Stomach (tissue), 9 donors: ENCODE measurements around the gene CTAGE4. TPM values are rescaled to one million over a fixed set of nuclear protein-coding genes. Genes with fewer than 3 reads are reported as not detected.
"Not testable (repeated sequence)": the region's sequence is repeated elsewhere in the genome, so short reads cannot be mapped to it uniquely, and the experiment has no call there.

Experiments used
- DNase-seq, 2 donors: peaks; one replicate each; pipeline versions ENCODE4 v3.0.0 to v3.0.0-alpha.2; 2013 to 2019
- H3K27ac ChIP-seq, 5 donors: fragments of 200-600 bp in 4 of 5; sonication (generic) in 4 of 5; one replicate each; pipeline ENCODE4 v1.5.1; 2013 to 2019; ENCODE audit warnings: mild to moderate bottlenecking in 1 of 5, moderate library complexity in 1 of 5
- H3K27me3 ChIP-seq, 3 donors: fragments of 200-600 bp; sonication (generic); one replicate each; pipeline ENCODE4 v1.5.1; 2017 to 2019; ENCODE audit warnings: mixed run types in 1 of 3
- H3K36me3 ChIP-seq, 4 donors: fragments of 200-600 bp; sonication (generic); 1 replicate in 3 of 4; 2 replicates in 1 of 4; pipeline ENCODE4 v1.5.1; 2016 to 2019
- H3K4me1 ChIP-seq, 4 donors: fragments of 200-600 bp; sonication (generic); one replicate each; pipeline ENCODE4 v1.5.1; 2016 to 2019
- H3K4me3 ChIP-seq, 4 donors: fragments of 200-600 bp; sonication (generic) in 3 of 4; one replicate each; pipeline ENCODE4 v1.5.1; 2016 to 2019; ENCODE audit warnings: mild to moderate bottlenecking in 1 of 4
- H3K9me3 ChIP-seq, 4 donors: fragments of 200-600 bp; sonication (generic); one replicate each; pipeline ENCODE4 v1.5.1; 2016 to 2019
- WGBS, 5 donors: extraction: QIAGEN DNeasy Blood & Tissue Kit in 3 of 5; methylation state at CpG; one replicate each; pipeline versions ENCODE4 v1.1.5 to v1.1.7; 2013 to 2018; 5-methylcytosine and 5-hydroxymethylcytosine counted together
- intact Hi-C: fragments of 100-400 bp; cut with DNase I; formaldehyde crosslinking; loops from one replicate; pipeline ENCODE4 v1.15.1; 2023; ENCODE audit warnings: low total_unique reads
- polyA plus RNA-seq, 3 donors: library from polyadenylated mRNA; stranded (reverse); fragments of 200-250 nt; gene quantifications; one replicate each; pipeline ENCODE4 v1.2.3, GENCODE V29; 2013
- total RNA-seq, 5 donors: library from RNA; depleted of rRNA; stranded (reverse); fragments of >200 nt; gene quantifications; one replicate each; pipeline versions ENCODE4 v1.1.0 to v1.2.3, GENCODE V29; 2014 to 2016
- donor health status: healthy with polysubstance abuse.
- donor health status: Bipolar disorder and iron deficiency.
- donor health status: healthy.

Gene CTAGE4
- total and polyA plus RNA-seq, 8 donors, result 1.4 to 36.5 (median 8.6) TPM

GRCh38 chr7:144217200-144217599, 33.9 kb downstream of the CTAGE4 start:
- DNase-seq, H3K9me3 ChIP-seq, H3K27me3 ChIP-seq, H3K4me3 ChIP-seq, H3K4me1 ChIP-seq, H3K27ac ChIP-seq, H3K36me3 ChIP-seq, intact Hi-C loops: not testable (repeated sequence)

GRCh38 chr7:144218581-144218980, 35.3 kb downstream of the CTAGE4 start:
- H3K36me3 ChIP-seq, H3K4me3 ChIP-seq, DNase-seq, H3K9me3 ChIP-seq, H3K4me1 ChIP-seq, H3K27me3 ChIP-seq, intact Hi-C loops, H3K27ac ChIP-seq: not testable (repeated sequence)
- WGBS, 5 donors, result 88 to 100% (median 96%) methylated on average over 1 of the region's 1 CpG

GRCh38 chr7:144219149-144219548, 35.9 kb downstream of the CTAGE4 start:
- H3K27ac ChIP-seq, H3K4me3 ChIP-seq, H3K4me1 ChIP-seq, H3K9me3 ChIP-seq, H3K36me3 ChIP-seq, intact Hi-C loops, DNase-seq, H3K27me3 ChIP-seq: not testable (repeated sequence)
- WGBS, 5 donors, result no CpG with 5 or more reads among the region's 4 CpGs

DNA sequence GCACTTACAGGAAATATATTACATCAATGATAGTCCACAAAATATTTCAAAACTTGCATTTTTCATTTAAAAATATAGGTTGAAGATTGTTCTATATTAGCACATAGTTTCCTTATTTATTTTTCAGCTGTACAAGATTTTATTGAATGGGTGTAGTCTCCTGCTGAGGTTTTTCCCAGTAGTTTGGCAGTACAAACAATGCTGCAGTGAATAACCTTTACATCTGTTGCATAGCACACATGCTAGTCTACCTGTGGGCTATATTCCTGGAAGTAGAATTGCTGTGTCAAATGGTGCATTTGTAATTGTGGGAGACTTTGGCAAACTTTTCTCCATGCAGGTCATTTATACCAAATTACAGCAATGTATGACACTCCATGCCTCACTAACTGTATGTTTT, 37.3 kb downstream of the CTAGE4 start:
- intact Hi-C loops, DNase-seq, H3K27me3 ChIP-seq, H3K4me3 ChIP-seq, H3K36me3 ChIP-seq, H3K4me1 ChIP-seq, H3K9me3 ChIP-seq, H3K27ac ChIP-seq: not testable (repeated sequence)

DNA sequence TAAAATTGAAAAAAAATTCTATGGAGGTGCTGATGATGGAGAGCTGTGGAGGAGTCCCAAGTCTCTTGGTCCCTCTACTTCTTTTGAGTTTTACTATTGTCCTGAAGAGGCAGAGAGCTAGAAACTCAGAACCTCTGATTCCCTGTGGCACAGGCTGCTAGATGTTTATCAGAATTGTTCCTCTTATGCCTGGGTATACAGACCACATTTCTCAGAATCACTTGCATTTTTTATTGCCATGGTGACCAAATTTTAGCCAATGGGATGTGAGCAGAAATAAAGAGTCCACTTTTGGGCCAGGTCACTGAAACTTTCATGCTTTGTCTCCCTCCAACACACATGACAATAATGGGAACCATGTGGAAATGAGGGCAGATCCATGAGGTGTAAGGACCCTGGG, 40.4 kb downstream of the CTAGE4 start:
- H3K9me3 ChIP-seq, intact Hi-C loops: not testable (repeated sequence)

DNA sequence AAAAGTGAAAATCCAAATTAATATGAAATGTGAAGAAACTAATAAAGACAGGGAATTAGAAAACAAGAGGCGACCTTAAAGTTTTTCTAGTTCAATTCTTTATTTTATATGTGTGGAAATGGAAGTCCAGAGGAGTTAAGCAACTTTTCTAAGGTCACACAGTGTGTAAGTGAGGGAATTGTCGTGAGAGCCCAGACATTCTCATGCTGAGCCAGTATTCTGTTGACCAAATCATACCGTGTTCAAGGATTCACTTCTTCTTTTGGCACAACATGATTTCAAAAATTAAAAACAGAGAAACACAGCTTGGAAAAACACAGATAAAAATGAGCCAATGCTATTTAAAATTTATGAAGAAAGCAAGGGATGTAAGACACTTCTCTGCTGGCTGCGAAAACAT, 43.6 kb downstream of the CTAGE4 start:
- H3K4me1 ChIP-seq, H3K27me3 ChIP-seq, H3K27ac ChIP-seq, intact Hi-C loops, H3K4me3 ChIP-seq, H3K9me3 ChIP-seq, DNase-seq, H3K36me3 ChIP-seq: not testable (repeated sequence)
- WGBS, 5 donors, result 74 to 92% (median 83%) methylated on average over 3 of the region's 4 CpGs

More for the DNA sequence above, 40.4 kb downstream of the CTAGE4 start:
- not testable (repeated sequence) for DNase-seq, H3K27ac ChIP-seq, H3K4me1 ChIP-seq, H3K36me3 ChIP-seq, H3K4me3 ChIP-seq, H3K27me3 ChIP-seq

- intact Hi-C loops, result not testable (repeated sequence)
Observed at GRCh38 chr7:144228810-144229209, 45.5 kb downstream of the CTAGE4 start.

DNA sequence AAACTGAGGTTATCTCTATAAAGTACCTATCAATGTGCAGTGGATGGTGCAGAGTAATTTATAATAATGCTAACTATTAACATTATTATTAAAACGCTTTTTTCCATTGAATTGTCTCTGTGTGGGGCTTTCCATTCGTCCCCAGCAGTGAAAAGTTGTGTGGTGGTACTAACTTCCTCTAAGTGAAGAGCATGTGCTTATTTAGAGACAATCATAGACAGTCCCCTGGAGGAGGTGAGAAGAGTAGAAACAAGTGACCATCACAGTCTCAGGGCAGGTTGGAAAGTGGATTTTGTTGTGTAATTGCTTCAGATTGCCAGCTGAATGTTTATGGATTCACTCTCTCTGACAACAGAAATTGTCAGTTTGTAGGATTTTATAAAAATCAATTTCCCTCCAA, 47.8 kb downstream of the CTAGE4 start:
- H3K27me3 ChIP-seq, H3K9me3 ChIP-seq, H3K36me3 ChIP-seq, DNase-seq, H3K4me3 ChIP-seq, H3K27ac ChIP-seq, intact Hi-C loops, H3K4me1 ChIP-seq: not testable (repeated sequence)
- no CpG with 5 or more reads among the region's 2 CpGs for WGBS, 5 donors

More at GRCh38 chr7:144228810-144229209, 45.5 kb downstream of the CTAGE4 start:
- not testable (repeated sequence) for H3K36me3 ChIP-seq, H3K4me1 ChIP-seq, H3K4me3 ChIP-seq, H3K27me3 ChIP-seq, H3K27ac ChIP-seq, H3K9me3 ChIP-seq, DNase-seq
- WGBS, 5 donors, result 83 to 93% (median 89%) methylated on average over 1 of the region's 3 CpGs

DNA sequence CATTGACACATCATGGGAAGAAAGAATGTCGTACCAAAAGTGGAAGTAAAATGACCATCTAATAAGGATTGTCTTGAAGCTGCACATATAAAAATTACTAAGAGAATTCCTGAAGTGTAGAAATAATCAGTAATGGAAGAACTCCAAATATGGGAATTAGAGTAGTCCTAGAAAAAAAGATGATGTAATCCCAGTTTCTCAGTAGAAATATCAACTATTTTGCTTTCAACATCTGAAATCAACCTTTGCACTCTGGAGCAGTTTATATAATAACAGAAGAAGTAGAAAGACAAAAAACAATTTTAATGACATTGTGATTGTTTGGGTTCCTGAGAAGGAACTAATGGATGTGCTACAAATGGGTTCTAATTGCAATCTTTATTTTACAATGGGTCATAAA, 49.8 kb downstream of the CTAGE4 start:
- H3K27ac ChIP-seq, intact Hi-C loops, H3K4me3 ChIP-seq, H3K27me3 ChIP-seq, H3K9me3 ChIP-seq, DNase-seq, H3K4me1 ChIP-seq, H3K36me3 ChIP-seq: not testable (repeated sequence)
- WGBS, 5 donors, result 78 to 100% (median 100%) methylated on average over 1 of the region's 1 CpG

Other genes starting within 250 kb of the CTAGE4 start
- not detected for gene OR2F2, start 248.2 kb upstream of the CTAGE4 start, total RNA-seq
- not detected for gene OR2F2, start 248.2 kb upstream of the CTAGE4 start, polyA plus RNA-seq
- gene OR2F1, start 228.6 kb upstream of the CTAGE4 start, total RNA-seq, result under 1 TPM in 1 of 5 donors, not detected in 4; 0.18 TPM
- gene OR2F1, start 228.6 kb upstream of the CTAGE4 start, polyA plus RNA-seq, result not detected
- not detected for gene OR6B1, start 183.1 kb upstream of the CTAGE4 start, total RNA-seq
- gene OR6B1, start 183.1 kb upstream of the CTAGE4 start, polyA plus RNA-seq, result not detected
- gene OR2A5, start 134.5 kb upstream of the CTAGE4 start, total RNA-seq, result not detected
- gene OR2A5, start 134.5 kb upstream of the CTAGE4 start, polyA plus RNA-seq, result not detected
- not detected for gene OR2A25, start 113.7 kb upstream of the CTAGE4 start, total RNA-seq
- not detected for gene OR2A25, start 113.7 kb upstream of the CTAGE4 start, polyA plus RNA-seq
- not detected for gene OR2A12, start 97.2 kb upstream of the CTAGE4 start, total RNA-seq
- gene OR2A12, start 97.2 kb upstream of the CTAGE4 start, polyA plus RNA-seq, result not detected
- gene OR2A2, start 73.9 kb upstream of the CTAGE4 start, total RNA-seq, result not detected
- gene OR2A2, start 73.9 kb upstream of the CTAGE4 start, polyA plus RNA-seq, result not detected
- gene OR2A14, start 60.3 kb upstream of the CTAGE4 start, total RNA-seq, result not detected
- gene OR2A14, start 60.3 kb upstream of the CTAGE4 start, polyA plus RNA-seq, result not detected
- gene ARHGEF35, start 12.4 kb downstream of the CTAGE4 start, total RNA-seq, result 10 to 100 TPM in 2 of 5 donors, 1 to 10 TPM in 2, not detected in 1; 3.8 to 23.5 (median 9.7) TPM
- gene ARHGEF35, start 12.4 kb downstream of the CTAGE4 start, polyA plus RNA-seq, result 10 to 100 TPM; 11.8 to 25.1 (median 13.4) TPM
- under 1 TPM in 1 of 5 donors, not detected in 4; 0.18 TPM for gene OR2A42, start 56.1 kb downstream of the CTAGE4 start, total RNA-seq
- not detected for gene OR2A42, start 56.1 kb downstream of the CTAGE4 start, polyA plus RNA-seq
- gene OR2A7, start 81.3 kb downstream of the CTAGE4 start, total RNA-seq, result 10 to 100 TPM in 3 of 5 donors, 1 to 10 TPM in 1, not detected in 1; 3.6 to 68.8 (median 12.1) TPM
- 1 to 10 TPM in 1 of 3 donors, under 1 TPM in 1, not detected in 1; 0.44 to 2.1 TPM for gene OR2A7, start 81.3 kb downstream of the CTAGE4 start, polyA plus RNA-seq
- gene CTAGE8, start 85.8 kb downstream of the CTAGE4 start, total RNA-seq, result 10 to 100 TPM in 1 of 5 donors, 1 to 10 TPM in 1, not detected in 3; 5.4 to 12.5 TPM
- 1 to 10 TPM in 1 of 3 donors, under 1 TPM in 1, not detected in 1; 0.68 to 6.0 TPM for gene CTAGE8, start 85.8 kb downstream of the CTAGE4 start, polyA plus RNA-seq
- gene OR2A1, start 129.0 kb downstream of the CTAGE4 start, total RNA-seq, result under 1 TPM in 1 of 5 donors, not detected in 4; 0.37 TPM
- gene OR2A1, start 129.0 kb downstream of the CTAGE4 start, polyA plus RNA-seq, result under 1 TPM in 1 of 3 donors, not detected in 2; 0.05 TPM
- gene ARHGEF5, start 171.9 kb downstream of the CTAGE4 start, total RNA-seq, result 10 to 100 TPM in 4 of 5 donors, 1 to 10 TPM in 1; 9.4 to 92.1 (median 18.1) TPM
- gene ARHGEF5, start 171.9 kb downstream of the CTAGE4 start, polyA plus RNA-seq, result 10 to 100 TPM; 11.0 to 14.1 (median 12.0) TPM
- gene NOBOX, start 220.2 kb downstream of the CTAGE4 start, total RNA-seq, result not detected
- not detected for gene NOBOX, start 220.2 kb downstream of the CTAGE4 start, polyA plus RNA-seq